Lower lobe of right lung (tissue), 2 donors: ENCODE measurements around the gene KCNJ10. TPM values are rescaled to one million over a fixed set of nuclear protein-coding genes. Genes with fewer than 3 reads are reported as not detected.

ENCODE experiments used
- ATAC-seq, 2 donors: fragments of 200-7000 bp; cut with Tn5 transposase; one replicate each; pipeline ENCODE4 v1.9.1; 2020 to 2022; ENCODE audit warnings: mild to moderate bottlenecking in 2 of 2, moderate library complexity in 2 of 2
- DNase-seq: peaks from one replicate; pipeline ENCODE4 v3.0.0-alpha.2; 2020
- H3K27ac ChIP-seq: fragments of 200-600 bp; one replicate; pipeline ENCODE4 v1.8.0; 2022
- H3K27me3 ChIP-seq: fragments of 200-600 bp; one replicate; pipeline ENCODE4 v1.8.0; 2022; ENCODE audit warnings: low read depth
- H3K36me3 ChIP-seq: fragments of 200-600 bp; one replicate; pipeline ENCODE4 v1.8.0; 2022; ENCODE audit warnings: mild to moderate bottlenecking
- H3K4me1 ChIP-seq: fragments of 200-600 bp; one replicate; pipeline ENCODE4 v1.8.0; 2022
- H3K4me3 ChIP-seq: fragments of 200-600 bp; one replicate; pipeline ENCODE4 v1.8.0; 2022; ENCODE audit warnings: mild to moderate bottlenecking
- H3K9me3 ChIP-seq: fragments of 200-600 bp; one replicate; pipeline ENCODE4 v1.8.0; 2022
- CTCF ChIP-seq: fragments of 200-600 bp; IDR thresholded peaks from one replicate; pipeline ENCODE4 v1.8.0; 2022; ENCODE audit warnings: antibody characterized with exemption, mild to moderate bottlenecking
- intact Hi-C: fragments of 100-400 bp; cut with DNase I; formaldehyde crosslinking; loops from one replicate; pipeline ENCODE4 v1.11.0; 2022
- total RNA-seq: library from RNA; stranded (reverse); fragmentation: NEBNext Ultra II Directional; extraction: Animal tissue kit (Norgen Biotek cat#: 25700); gene quantifications from one replicate; pipeline ENCODE4 v1.2.1, GENCODE V29; 2021
- donor health status: DM: no; HTN: yes; CAD: no; lungs with severe emphysema.

Gene KCNJ10
- total RNA-seq, 1 donor from 2014 or later, result 0.15 TPM

- TF ChIP-seq CTCF, result no peak
- Histone ChIP-seq H3K27me3 (no peaks in the 10 kb centered on the region), H3K4me1 (peaks cover 43% of the 10 kb centered on the region), H3K9me3 (no peaks in the 10 kb centered on the region), H3K4me3 (peak within 1 kb of the TSS; percentile 90), H3K27ac (peak within 1 kb of the TSS; percentile 93), H3K36me3 (peaks cover 18% of the 10 kb centered on the region)
- DNase-seq, result peak; percentile 93
- peak; percentile 89 to 90 for ATAC-seq
- intact Hi-C loops, result no loop called here
Measured at GRCh38 chr1:160097911-160098851, 28.2 kb upstream of the KCNJ10 start, which contains the start of gene IGSF8. IGSF8 (minus strand) TSS chr1:160098619; CDS start chr1:160098472, 147 bp downstream.

DNA sequence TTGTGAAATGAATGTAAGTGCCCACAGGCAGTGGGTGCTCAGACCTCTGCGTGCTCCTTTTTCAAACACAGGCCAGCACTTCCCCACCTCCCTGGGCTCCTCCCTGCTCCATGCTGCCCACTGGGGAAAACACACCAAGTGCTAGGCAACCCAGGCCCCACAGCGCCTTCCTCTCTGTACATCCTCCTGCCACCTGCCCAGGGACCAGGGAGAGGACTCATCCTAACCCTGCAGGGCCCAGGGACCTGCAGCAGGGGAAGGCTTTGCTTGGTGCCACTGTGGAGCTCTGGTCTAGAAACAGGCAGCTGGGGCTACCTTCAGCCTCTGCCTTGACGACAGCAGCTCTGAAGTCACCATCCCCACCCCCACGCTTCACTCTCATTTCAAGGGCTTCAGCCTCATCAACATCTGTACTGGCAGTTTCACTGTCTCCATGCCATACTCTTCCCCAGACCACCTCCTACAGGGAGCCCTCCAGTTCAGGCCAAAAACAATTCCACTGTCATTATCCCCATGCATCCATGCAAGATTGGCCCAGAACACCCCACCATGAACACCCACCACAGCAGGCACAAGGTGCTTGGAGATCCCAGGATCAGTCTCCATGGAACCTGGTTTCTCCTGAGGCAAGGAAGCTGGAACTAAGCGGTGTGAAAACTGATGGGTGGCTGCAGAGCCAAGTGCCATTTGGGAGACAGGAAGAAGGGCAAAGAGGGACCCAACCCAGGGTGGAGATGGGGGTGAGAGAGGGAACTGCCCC is 27.4 kb upstream of the KCNJ10 start:
- intact Hi-C loops, result no loop called here

GRCh38 chr1:160096274-160097116 is 26.5 kb upstream of the KCNJ10 start:
- Histone ChIP-seq H3K4me1 (peaks cover 36% of the 10 kb centered on the region), H3K27ac (no peak overlapping the region), H3K9me3 (no peaks in the 10 kb centered on the region), H3K4me3 (peak overlapping the region; percentile 90), H3K27me3 (no peaks in the 10 kb centered on the region), H3K36me3 (peaks cover 35% of the 10 kb centered on the region)
- no peak for TF ChIP-seq CTCF
- DNase-seq (no peak), ATAC-seq (no peak)
- intact Hi-C loops, result no loop called here

More for the DNA sequence above, 27.4 kb upstream of the KCNJ10 start:
- Histone ChIP-seq H3K9me3 (no peaks in the 10 kb centered on the region), H3K36me3 (peaks cover 27% of the 10 kb centered on the region), H3K27me3 (no peaks in the 10 kb centered on the region), H3K27ac (peak overlapping the region; percentile 93), H3K4me3 (peak overlapping the region; percentile 90), H3K4me1 (peaks cover 37% of the 10 kb centered on the region)
- DNase-seq, result no peak
- ATAC-seq, result no peak
- no peak for TF ChIP-seq CTCF

DNA sequence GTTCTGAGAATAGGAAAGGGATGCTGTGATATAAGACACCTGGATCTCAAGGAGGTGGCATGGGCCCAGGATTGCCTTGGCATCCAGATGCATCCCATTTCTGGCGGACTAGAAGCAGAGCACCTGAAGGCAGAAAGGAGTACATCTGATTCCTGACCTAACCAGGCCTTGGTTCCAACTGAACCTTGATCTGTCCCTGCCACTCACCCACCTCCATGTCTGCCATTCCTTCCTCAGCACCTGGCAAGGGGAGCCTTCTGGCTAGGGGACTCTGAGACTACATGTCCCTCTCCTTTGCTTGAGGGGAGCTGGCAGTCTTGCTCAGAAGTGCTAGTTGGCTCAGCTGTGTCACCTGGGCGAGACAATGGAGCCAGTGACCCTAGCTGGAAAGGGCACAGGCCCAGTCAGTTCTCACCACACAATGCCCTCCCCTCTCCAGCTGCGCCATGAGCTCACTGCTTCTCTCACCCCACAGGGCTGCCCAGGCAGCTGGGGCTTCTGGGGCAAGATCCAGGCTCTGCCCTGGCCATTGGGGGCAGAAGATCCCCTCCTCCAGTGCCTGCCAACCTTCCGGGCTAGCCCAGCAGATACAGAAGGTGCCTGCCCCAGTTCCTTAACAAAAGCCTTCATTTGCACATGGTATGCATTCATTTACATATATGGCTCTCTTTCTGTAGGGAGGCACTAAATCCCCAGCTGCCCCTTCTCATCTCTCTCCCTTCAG is 25.6 kb upstream of the KCNJ10 start:
- no peaks in the 10 kb centered on the region for H3K27me3 ChIP-seq
- DNase-seq (no peak), ATAC-seq (no peak)
- H3K4me3 ChIP-seq, result no peak overlapping the region
- TF ChIP-seq CTCF, result no peak
- H3K9me3 ChIP-seq, result no peaks in the 10 kb centered on the region
- peaks cover 45% of the 10 kb centered on the region for H3K36me3 ChIP-seq
- intact Hi-C loops, result no loop called here
- no peak overlapping the region for H3K27ac ChIP-seq
- peaks cover 32% of the 10 kb centered on the region for H3K4me1 ChIP-seq
